UCSD-AML1 (cell line): ENCODE measurements around the gene FAM13A.
"Not testable (repeated sequence)": the region's sequence is repeated elsewhere in the genome, so short reads cannot be mapped to it uniquely, and the experiment has no call there.

Experiments used
- DNase-seq: peaks from one replicate; lab custom pipeline; 2025; ENCODE audit not compliant: unreplicated experiment; lab: John Stamatoyannopoulos, UW

FAM13A gene

GRCh38 chr4:89056953-89057398 is at the start of gene FAM13A:
FAM13A (minus strand) TSS chr4:89057185; CDS start chr4:89056964, 221 bp downstream.
- DNase-seq = peak; percentile 60

GRCh38 chr4:89105726-89106125 is 48.7 kb upstream of the FAM13A start:
- DNase-seq = no peak

- no peak for DNase-seq
Observed at GRCh38 chr4:89101256-89102161, 44.5 kb upstream of the FAM13A start.

GRCh38 chr4:89100853-89101252 is 43.9 kb upstream of the FAM13A start:
- DNase-seq = no peak

- no peak for DNase-seq
Observed at GRCh38 chr4:89099471-89099870, 42.5 kb upstream of the FAM13A start.

GRCh38 chr4:89099034-89099433 is 42.0 kb upstream of the FAM13A start:
- no peak for DNase-seq

- DNase-seq = no peak
Observed at GRCh38 chr4:89078300-89078699, 21.3 kb upstream of the FAM13A start.

- no peak for DNase-seq
Observed at GRCh38 chr4:89077761-89078160, 20.8 kb upstream of the FAM13A start.

- no peak for DNase-seq
Observed at GRCh38 chr4:89072921-89073320, 15.9 kb upstream of the FAM13A start.

- DNase-seq = no peak
Observed at GRCh38 chr4:89071311-89071710, 14.3 kb upstream of the FAM13A start.

- no peak for DNase-seq
Observed at GRCh38 chr4:89070041-89070440, 13.1 kb upstream of the FAM13A start.

- peak; percentile 27 for DNase-seq
Observed at GRCh38 chr4:89069481-89069880, 12.5 kb upstream of the FAM13A start.

- no peak for DNase-seq
Observed at GRCh38 chr4:89067417-89067816, 10.4 kb upstream of the FAM13A start.

GRCh38 chr4:89064848-89065247 is 7.9 kb upstream of the FAM13A start:
- DNase-seq = no peak

- DNase-seq = not testable (repeated sequence)
Observed at GRCh38 chr4:89057844-89058243, 859 bp upstream of the FAM13A start.

- DNase-seq = no peak
Observed at GRCh38 chr4:89056292-89056952, 563 bp downstream of the FAM13A start.

- DNase-seq = no peak
Observed at GRCh38 chr4:89055157-89056080, 1.6 kb downstream of the FAM13A start.

GRCh38 chr4:89054627-89055026 is 2.4 kb downstream of the FAM13A start:
- no peak for DNase-seq

GRCh38 chr4:89049853-89050252 is 7.1 kb downstream of the FAM13A start:
- no peak for DNase-seq

- no peak for DNase-seq
Observed at GRCh38 chr4:89048906-89049601, 7.9 kb downstream of the FAM13A start.
